HepG2 (cell line): ENCODE results near the gene FUT6. TPM values are rescaled to one million over a fixed set of nuclear protein-coding genes. Genes with fewer than 3 reads are reported as not detected.
A peak's percentile ranks its signal among the peaks of the same experiment; 100 is the strongest.

Experiments
- CEBPZ ChIP-seq: IDR thresholded peaks from 2 replicates; pipeline ENCODE4 v1.6.1; 2012; ENCODE audit warnings: low read length, improper control_type of control experiment
- CHD2 ChIP-seq: IDR thresholded peaks from 2 replicates; pipeline ENCODE4 v1.6.1; 2011; ENCODE audit warnings: low read depth, low read length, improper control_type of control experiment
- GMEB1 ChIP-seq: sonication (generic); formaldehyde crosslinking; IDR thresholded peaks from 2 replicates; pipeline ENCODE4 v1.5.1; 2020; ENCODE audit warnings: missing genetic modification reagents, mild to moderate bottlenecking, borderline replicate concordance
- JUND ChIP-seq: sonication (generic); formaldehyde crosslinking; IDR thresholded peaks from 2 replicates; pipeline ENCODE4 v1.8.0; 2022; ENCODE audit warnings: mild to moderate bottlenecking, missing genetic modification reagents
- MXD3 ChIP-seq: IDR thresholded peaks from 2 replicates; pipeline ENCODE4 v1.6.1; 2016; ENCODE audit warnings: mild to moderate bottlenecking, missing biosample characterization, missing genetic modification reagents
- NR1H2 ChIP-seq: sonication (generic); formaldehyde crosslinking; IDR thresholded peaks from 2 replicates; pipeline ENCODE4 v1.8.1; 2022; ENCODE audit warnings: low read depth, missing genetic modification reagents, borderline replicate concordance
- RBAK ChIP-seq: sonication (generic); formaldehyde crosslinking; IDR thresholded peaks from 2 replicates; pipeline ENCODE4 v1.5.1; 2020; ENCODE audit warnings: mild to moderate bottlenecking, missing genetic modification reagents
- SMYD3 ChIP-seq: sonication (generic); formaldehyde crosslinking; IDR thresholded peaks from 2 replicates; pipeline ENCODE4 v1.8.1; 2023; ENCODE audit warnings: mild to moderate bottlenecking, missing genetic modification reagents
- STAT6 ChIP-seq: sonication (generic); formaldehyde crosslinking; IDR thresholded peaks from 2 replicates; pipeline ENCODE4 v1.4.0; 2020; ENCODE audit warnings: missing genetic modification reagents, mild to moderate bottlenecking, borderline replicate concordance
- ZNF160 ChIP-seq: sonication (generic); formaldehyde crosslinking; IDR thresholded peaks from 2 replicates; pipeline ENCODE4 v1.8.0; 2022; ENCODE audit warnings: mild to moderate bottlenecking, inconsistent platforms, missing genetic modification reagents
- ZNF17 ChIP-seq: sonication (generic); formaldehyde crosslinking; IDR thresholded peaks from 2 replicates; pipeline ENCODE4 v1.5.0; 2020; ENCODE audit warnings: mild to moderate bottlenecking, missing genetic modification reagents
- ZNF275 ChIP-seq: sonication (generic); formaldehyde crosslinking; IDR thresholded peaks from 2 replicates; pipeline ENCODE4 v1.8.0; 2022; ENCODE audit warnings: missing genetic modification reagents, mild to moderate bottlenecking, inconsistent platforms, borderline replicate concordance
- ZNF333 ChIP-seq: sonication (generic); formaldehyde crosslinking; IDR thresholded peaks from 2 replicates; pipeline ENCODE4 v1.4.0; 2020; ENCODE audit warnings: mild to moderate bottlenecking, missing genetic modification reagents, borderline replicate concordance
- ZNF564 ChIP-seq: sonication (generic); formaldehyde crosslinking; IDR thresholded peaks from 2 replicates; pipeline ENCODE4 v1.8.1; 2023; ENCODE audit warnings: mild to moderate bottlenecking, missing genetic modification reagents
- ZNF589 ChIP-seq: sonication (generic); formaldehyde crosslinking; conservative IDR thresholded peaks from 2 replicates; pipeline ENCODE4 v1.8.0; 2022; ENCODE audit warnings: mild to moderate bottlenecking, moderate library complexity, missing genetic modification reagents
- ZNF652 ChIP-seq: IDR thresholded peaks from 2 replicates; pipeline ENCODE4 v1.6.1; 2016; ENCODE audit warnings: low read depth, borderline replicate concordance
- ZNF781 ChIP-seq: sonication (generic); formaldehyde crosslinking; IDR thresholded peaks from 2 replicates; pipeline ENCODE4 v1.5.1; 2020; ENCODE audit warnings: borderline replicate concordance, mild to moderate bottlenecking, missing genetic modification reagents; ENCODE audit errors: not compliant biosample characterization
- polyA plus RNA-seq, 8 experiments: library from polyadenylated mRNA; depleted of rRNA in 3 of 8; stranded (reverse) in 7 of 8; unstranded in 1 of 8; fragments of >200 nt; fragmentation: Illumina TruSeq in 4 of 8; extraction: Trizol in 4 of 8; gene quantifications; 2 replicates each; pipeline versions ENCODE4 v1.2.1 to v1.2.3, GENCODE V29; 2011 to 2016; ENCODE audit warnings: low read depth in 4 of 8, missing spikeins in 1 of 8, mixed read lengths in 1 of 8; ENCODE audit not compliant: insufficient read depth in 1 of 8
- total RNA-seq, 5 experiments: library from RNA; depleted of rRNA; stranded (reverse); fragments of >200 nt; fragmentation: Illumina TruSeq; extraction: Trizol; gene quantifications; 2 replicates each; pipeline ENCODE4 v1.2.3, GENCODE V29; 2016; ENCODE audit warnings: low read depth in 1 of 5

Gene FUT6
- total and polyA plus RNA-seq, 2 of the 13 experiments (the other 11 are each of a cell fraction or from before 2014, with no cell fraction given), result 8.2 to 27.7 TPM

- TF ChIP-seq ZNF275 (CRISPR knock-in tag) (no peak), NR1H2 (CRISPR knock-in tag) (no peak), JUND (CRISPR knock-in tag) (no peak), RBAK (CRISPR knock-in tag) (peak; percentile 93), ZNF564 (CRISPR knock-in tag) (no peak), ZNF333 (no peak), MXD3 (CRISPR knock-in tag) (no peak; the same call in 1 of the 2 replicates), CEBPZ (no peak), STAT6 (CRISPR knock-in tag) (no peak; the same call in 1 of the 2 replicates), GMEB1 (CRISPR knock-in tag) (peak; percentile 64; the same call in 1 of the 2 replicates), CHD2 (no peak), ZNF781 (CRISPR knock-in tag) (no peak), ZNF589 (CRISPR knock-in tag) (peak; percentile 27; the same call in 1 of the 2 replicates), ZNF17 (CRISPR knock-in tag) (no peak), ZNF160 (CRISPR knock-in tag) (0 out of 2 replicates have a peak, but pooled peaks have one; percentile 22), ZNF652 (CRISPR knock-in tag) (no peak), SMYD3 (0 out of 2 replicates have a peak, but pooled peaks have one; percentile 39)
Measured at GRCh38 chr19:5826531-5827341, 12.8 kb downstream of the FUT6 start (continued).
